HG02885 (cell line): ENCODE data around the gene RAD51B.

Experiments used
- ATAC-seq: cut with Tn5 transposase; IDR thresholded peaks from one replicate; pipeline ENCODE4 v1.9.1; 2021; ENCODE audit warnings: mild to moderate bottlenecking; ENCODE audit not compliant: unreplicated experiment, poor library complexity

RAD51B gene

GRCh38 chr14:68502230-68502629, 682.7 kb downstream of the RAD51B start:
- ATAC-seq, result no peak

- ATAC-seq, result no peak
Measured at GRCh38 chr14:68503186-68503825, 683.7 kb downstream of the RAD51B start.

GRCh38 chr14:68504861-68505260, 685.3 kb downstream of the RAD51B start:
- no peak for ATAC-seq

- ATAC-seq, result peak; percentile 24
Measured at GRCh38 chr14:68506021-68506644, 686.6 kb downstream of the RAD51B start.

GRCh38 chr14:68506645-68507419, 687.3 kb downstream of the RAD51B start:
- ATAC-seq, result peak; percentile 66

GRCh38 chr14:68507544-68508081, 688.0 kb downstream of the RAD51B start:
- no peak for ATAC-seq

GRCh38 chr14:68508581-68508980, 689.0 kb downstream of the RAD51B start:
- no peak for ATAC-seq

GRCh38 chr14:68509188-68509983, 689.8 kb downstream of the RAD51B start:
- no peak for ATAC-seq

GRCh38 chr14:68510201-68511128, 690.9 kb downstream of the RAD51B start:
- no peak for ATAC-seq

- no peak for ATAC-seq
Measured at GRCh38 chr14:68511129-68512047, 691.8 kb downstream of the RAD51B start.

GRCh38 chr14:68512088-68512487, 692.5 kb downstream of the RAD51B start:
- no peak for ATAC-seq

GRCh38 chr14:68513137-68513536, 693.6 kb downstream of the RAD51B start:
- ATAC-seq, result peak; percentile 22

- peak; percentile 60 for ATAC-seq
Measured at GRCh38 chr14:68513838-68514607, 694.4 kb downstream of the RAD51B start.

GRCh38 chr14:68514608-68515194, 695.1 kb downstream of the RAD51B start:
- ATAC-seq, result no peak

- no peak for ATAC-seq
Measured at GRCh38 chr14:68516342-68516741, 696.8 kb downstream of the RAD51B start.

- ATAC-seq, result no peak
Measured at GRCh38 chr14:68518166-68518565, 698.6 kb downstream of the RAD51B start.
